GM21447 (cell line): ENCODE data around the gene LPIN1.

Experiments used
- ATAC-seq: cut with Tn5 transposase; IDR thresholded peaks from one replicate; pipeline ENCODE4 v1.9.1; 2021; ENCODE audit not compliant: unreplicated experiment

Gene LPIN1

GRCh38 chr2:11762031-11762430 lies 15.6 kb downstream of the LPIN1 start:
- ATAC-seq, result no peak

- ATAC-seq, result no peak
These were observed 16.5 kb downstream of the LPIN1 start for GRCh38 chr2:11762799-11763461.

- ATAC-seq, result no peak
These were observed 17.9 kb downstream of the LPIN1 start for GRCh38 chr2:11764359-11764758.

DNA sequence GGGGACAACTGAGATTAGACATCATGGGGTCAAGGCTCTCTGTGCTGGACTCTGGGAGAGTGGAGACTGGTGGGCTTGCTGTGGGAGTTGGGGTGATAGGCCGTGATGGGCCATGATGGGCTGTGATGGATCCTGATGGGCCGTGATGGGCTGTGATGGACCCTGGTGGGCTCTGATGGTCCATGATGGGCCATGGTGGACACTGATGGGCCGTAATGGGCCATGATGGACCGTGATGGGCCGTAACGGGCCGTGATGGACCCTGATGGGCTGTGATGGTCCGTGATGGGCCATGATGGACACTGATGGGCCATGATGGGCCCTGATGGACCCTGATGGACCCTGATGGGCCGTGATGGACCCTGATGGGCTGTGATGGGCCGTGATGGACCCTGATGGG lies 18.5 kb downstream of the LPIN1 start:
- ATAC-seq, result no peak

DNA sequence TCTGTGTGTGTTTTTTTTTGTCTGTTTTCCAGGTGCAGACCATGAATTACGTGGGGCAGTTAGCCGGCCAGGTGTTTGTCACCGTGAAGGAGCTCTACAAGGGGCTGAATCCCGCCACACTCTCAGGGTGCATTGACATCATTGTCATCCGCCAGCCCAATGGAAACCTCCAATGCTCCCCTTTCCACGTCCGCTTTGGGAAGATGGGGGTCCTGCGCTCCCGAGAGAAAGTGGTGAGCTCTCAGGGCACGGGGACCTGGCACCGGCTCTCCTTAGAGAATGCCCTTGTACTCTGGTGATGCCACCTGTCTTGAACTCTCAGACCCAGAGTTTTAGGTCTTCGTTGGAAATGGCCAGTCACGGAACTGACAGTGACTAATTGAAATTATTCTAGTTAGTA lies 19.1 kb downstream of the LPIN1 start:
- no peak for ATAC-seq

DNA sequence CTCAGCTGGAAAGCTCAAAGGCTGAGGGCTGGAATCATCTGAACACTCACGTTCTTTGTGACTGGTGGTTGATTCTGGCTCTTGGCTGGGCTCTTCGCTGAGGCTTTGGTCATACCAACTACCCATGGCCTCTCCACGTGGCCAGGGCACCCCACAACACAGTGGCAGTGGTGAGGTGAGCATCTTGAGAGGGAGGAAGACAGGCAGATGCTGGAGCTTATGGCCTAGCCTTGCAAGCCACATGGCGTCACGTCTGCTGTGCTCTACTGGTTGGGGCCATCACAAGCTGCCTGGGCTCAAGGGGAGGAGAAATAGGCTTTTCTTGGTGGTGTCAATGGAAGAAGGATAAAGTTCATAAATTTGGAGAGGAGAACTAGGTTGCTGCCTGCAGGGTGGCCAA lies 19.6 kb downstream of the LPIN1 start:
- no peak for ATAC-seq

DNA sequence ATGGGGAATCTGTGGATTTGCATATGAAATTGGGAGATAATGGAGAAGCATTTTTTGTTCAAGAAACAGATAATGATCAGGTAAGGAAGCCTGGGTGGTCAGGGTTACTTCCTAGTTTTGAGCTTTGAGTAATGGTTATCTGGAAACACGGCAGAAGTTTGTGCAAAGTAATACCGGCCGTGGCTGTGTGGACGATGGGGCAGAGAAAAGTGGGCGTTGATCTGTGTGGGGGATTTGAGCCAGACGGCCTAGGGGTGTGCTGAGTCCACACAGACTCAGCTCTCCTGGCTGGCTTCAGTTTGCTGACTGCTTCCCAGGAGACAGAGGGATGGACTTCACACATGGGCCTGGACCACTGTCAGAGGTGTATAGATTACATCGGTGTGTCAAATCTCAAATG lies 21.3 kb downstream of the LPIN1 start:
- no peak for ATAC-seq

GRCh38 chr2:11768946-11769345 lies 22.5 kb downstream of the LPIN1 start:
- ATAC-seq, result no peak

DNA sequence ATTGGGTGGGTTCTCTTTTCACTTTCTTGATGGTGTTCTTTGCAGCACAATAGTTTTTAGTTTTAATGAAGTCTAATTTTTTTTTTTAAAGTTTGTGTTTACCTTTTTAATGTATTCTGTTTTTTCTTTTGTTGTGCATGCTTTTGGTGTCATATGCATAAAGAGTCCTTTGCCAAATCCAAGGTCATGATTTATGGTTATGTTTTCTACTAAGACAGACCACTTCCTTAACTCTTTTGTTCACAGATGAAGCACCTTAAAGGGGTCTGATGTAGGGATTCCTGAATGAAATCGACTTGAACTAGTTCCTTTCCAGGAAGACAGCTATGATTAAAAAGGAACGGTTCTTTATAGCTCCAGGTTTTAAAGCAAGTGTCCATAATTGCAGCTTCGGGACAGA lies 23.1 kb downstream of the LPIN1 start:
- ATAC-seq, result no peak

DNA sequence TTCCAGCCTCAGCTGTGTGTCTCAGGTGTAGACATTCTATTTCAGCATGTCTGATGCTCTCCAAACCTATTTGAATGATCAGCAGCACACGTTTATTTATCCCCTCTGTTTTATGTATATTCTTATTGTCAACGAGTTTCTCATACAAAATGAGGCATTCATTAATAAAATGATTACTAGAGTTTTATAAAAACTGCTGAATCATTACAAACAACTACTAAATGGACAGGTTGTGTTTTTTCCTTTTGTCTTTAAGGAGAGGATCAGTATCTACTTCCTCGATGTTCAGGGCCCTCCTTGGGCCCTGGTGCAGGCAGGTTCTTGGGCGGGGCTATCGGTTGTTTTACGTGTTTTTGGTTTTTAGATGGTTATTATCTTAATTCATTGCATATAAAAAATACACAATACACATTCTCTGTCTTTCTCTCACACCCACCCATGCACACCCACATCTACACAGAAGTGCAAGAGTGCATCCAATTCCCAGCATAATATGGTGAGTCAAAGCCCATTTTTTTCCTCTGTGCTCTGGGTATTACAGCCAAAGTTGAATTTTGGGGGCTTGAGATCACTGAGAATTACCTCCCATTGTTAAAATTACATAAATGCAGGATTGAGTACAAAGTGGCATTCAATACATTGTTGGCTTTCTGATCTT lies 24.2 kb downstream of the LPIN1 start:
- ATAC-seq, result no peak

DNA sequence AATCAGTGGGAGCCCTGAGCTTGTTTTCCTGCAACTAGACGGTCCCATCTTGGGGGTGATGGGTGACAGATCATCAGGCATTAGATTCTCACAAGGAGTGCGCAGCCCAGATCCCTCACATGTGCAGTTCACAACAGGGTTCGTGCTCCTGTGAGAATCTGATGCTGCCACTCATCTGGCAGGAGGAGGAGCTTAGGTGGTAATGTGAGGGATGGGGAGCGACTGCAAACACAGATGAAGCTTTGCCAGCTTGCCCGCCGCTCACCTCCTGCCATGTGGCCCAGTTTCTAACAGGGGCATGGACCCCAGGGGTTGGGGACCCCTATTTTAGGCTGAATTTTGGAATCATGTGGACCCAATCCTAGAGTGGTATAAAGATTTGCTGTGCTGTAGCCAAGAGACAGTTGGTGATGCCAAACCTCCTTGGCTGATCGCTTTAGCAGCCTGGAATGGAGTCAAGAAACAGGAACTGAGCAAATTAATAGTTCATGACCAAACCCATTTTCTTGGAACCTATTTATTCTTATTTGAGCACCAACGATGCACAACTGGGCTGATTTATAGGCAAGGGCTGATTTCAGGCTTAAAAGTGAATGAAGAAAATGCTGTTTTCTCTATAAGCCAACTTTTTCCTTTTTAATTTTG lies 25.7 kb downstream of the LPIN1 start:
- no peak for ATAC-seq

GRCh38 chr2:11773111-11773510 lies 26.7 kb downstream of the LPIN1 start:
- ATAC-seq, result no peak

GRCh38 chr2:11773747-11774525 lies 27.5 kb downstream of the LPIN1 start:
- no peak for ATAC-seq

DNA sequence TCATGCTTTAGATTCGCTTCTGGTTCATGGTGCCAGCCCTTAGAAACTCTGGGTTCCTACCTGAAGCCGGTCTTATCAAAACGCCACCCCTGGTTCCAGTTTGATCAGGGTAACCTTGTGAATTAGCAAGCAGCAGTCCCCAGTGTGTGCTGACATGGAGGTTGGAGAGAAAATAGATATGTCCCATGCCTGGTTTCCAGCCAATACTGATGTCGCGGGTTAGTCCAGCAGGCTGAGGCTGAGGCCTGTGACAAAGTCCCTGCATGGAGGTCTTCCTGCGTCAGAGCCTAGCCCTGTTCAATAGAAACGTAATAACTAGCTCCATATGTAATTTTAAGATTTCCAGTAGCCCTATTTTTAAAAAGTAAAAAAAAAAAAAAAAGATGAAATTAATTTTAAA lies 28.2 kb downstream of the LPIN1 start:
- no peak for ATAC-seq

GRCh38 chr2:11775384-11775783 lies 29.0 kb downstream of the LPIN1 start:
- ATAC-seq, result peak; percentile 87

- ATAC-seq, result no peak
These were observed 30.8 kb downstream of the LPIN1 start for GRCh38 chr2:11777066-11777782.

DNA sequence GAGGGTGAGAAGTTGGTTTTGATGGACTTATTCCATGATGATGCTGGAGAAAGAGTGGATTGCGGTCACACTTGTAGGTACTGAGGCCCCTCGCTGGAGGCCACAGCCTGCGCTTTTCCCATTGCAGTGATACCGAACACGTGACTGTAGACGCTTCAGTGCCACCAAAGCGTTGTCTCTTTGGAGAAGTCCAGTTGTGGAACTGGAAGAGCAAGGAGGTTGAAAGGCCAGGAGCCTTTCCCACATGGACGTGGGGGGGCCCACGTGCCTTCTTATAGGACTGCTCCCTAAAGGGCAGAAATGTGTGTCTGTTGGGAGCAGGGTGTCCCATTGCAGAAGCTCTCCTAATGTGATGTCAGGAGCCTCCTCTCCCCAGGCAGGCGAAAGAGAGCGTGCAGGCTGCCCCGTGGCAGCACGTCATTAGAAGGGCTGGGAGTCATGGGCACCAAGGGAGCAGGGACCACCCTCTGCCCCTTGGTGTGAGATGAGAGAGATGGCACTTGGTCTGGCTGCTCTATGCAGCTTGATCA lies 31.5 kb downstream of the LPIN1 start:
- ATAC-seq, result no peak

- no peak for ATAC-seq
These were observed 32.0 kb downstream of the LPIN1 start for GRCh38 chr2:11778416-11778815.

- peak; percentile 85 for ATAC-seq
These were observed 32.7 kb downstream of the LPIN1 start for GRCh38 chr2:11778923-11779757.

GRCh38 chr2:11781602-11782001 lies 35.2 kb downstream of the LPIN1 start:
- ATAC-seq, result no peak
